Erythroblast (primary cell): ENCODE results near the gene CDH5.

Experiments
- GATA1 ChIP-seq: IDR thresholded peaks from 2 replicates; pipeline ENCODE4 v1.6.1; 2011; ENCODE audit warnings: low read depth, mild to moderate bottlenecking, control low read depth, low read length, moderate library complexity
- POLR2A ChIP-seq: IDR thresholded peaks from 2 replicates; pipeline ENCODE4 v1.6.1; 2011; ENCODE audit warnings: mild to moderate bottlenecking, low read length

- TF ChIP-seq POLR2A (no peak), GATA1 (no peak)
Observed at GRCh38 chr16:66359811-66360608, 6.5 kb upstream of the CDH5 start.
